Measurements from ENCODE around the gene DENND2C.

DNA sequence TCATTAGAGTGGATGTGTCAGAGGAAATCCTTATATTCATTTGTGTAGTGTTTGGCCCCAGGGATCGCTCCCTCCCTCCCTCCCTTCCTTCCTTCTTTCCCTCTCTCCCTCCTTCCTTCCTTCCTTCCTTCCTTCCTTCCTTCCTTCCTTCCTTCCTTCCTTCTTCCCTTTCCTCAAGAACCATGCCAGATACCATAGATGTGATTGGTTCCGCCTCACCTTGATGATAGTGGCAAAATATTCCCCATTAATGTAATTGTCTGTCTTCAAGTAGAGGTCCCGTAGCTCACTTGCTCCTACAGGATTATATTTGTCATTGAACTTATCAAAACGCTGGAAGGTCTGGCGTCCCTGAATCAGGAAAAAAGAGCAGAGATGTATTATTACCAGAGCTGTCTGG lies 7.8 kb upstream of the DENND2C start:
- no peak for TF ChIP-seq POLR2A (IDR thresholded peaks at IDR 0.05; ENCODE audit: low read length)
- TF ChIP-seq GATA1 (IDR thresholded peaks at IDR 0.05; ENCODE audit: low read depth, low read length) = no peak

All from erythroblast (primary cell).